ENCODE measurements around the gene PTP4A1. TPM values are rescaled to one million over a fixed set of nuclear protein-coding genes. Genes with fewer than 3 reads are reported as not detected.

The PTP4A1 gene
- total RNA-seq, 1 experiment from 2014 or later = 123 TPM

DNA sequence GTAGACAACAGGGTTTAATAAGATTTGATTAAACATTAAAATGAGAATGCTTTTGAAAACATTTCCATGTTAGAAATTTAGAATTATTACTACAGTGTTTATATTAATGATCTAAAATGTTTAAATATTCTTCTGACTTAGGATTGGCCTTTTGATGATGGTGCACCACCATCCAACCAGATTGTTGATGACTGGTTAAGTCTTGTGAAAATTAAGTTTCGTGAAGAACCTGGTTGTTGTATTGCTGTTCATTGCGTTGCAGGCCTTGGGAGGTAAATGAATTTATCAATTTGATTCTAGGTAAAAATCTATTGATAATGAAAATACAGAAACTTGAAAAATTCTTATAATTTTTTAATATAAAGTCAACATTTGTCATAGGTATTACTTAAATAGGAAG lies 6.5 kb downstream of the PTP4A1 start:
- H3K9me2 ChIP-seq (ENCODE audit: insufficient read depth) = no peaks in the 10 kb centered on the region
- H3K4me3 ChIP-seq (replicated peaks in 1 of 2; ENCODE audit: low read depth in 1 of 2, low read length in 2 of 2) = no peak overlapping the region
- ChIA-PET POLR2A (no interaction called here), RAD21 (ENCODE audit: low non-redundant PET in 1 of 2, low total read pairs in 2 of 2, uncharacterized antibody in 2 of 2, unreplicated experiment in 2 of 2) (no interaction called here), CTCF (no interaction called here)
- H3K27ac ChIP-seq (ENCODE audit: low read depth, low read length) = no peak overlapping the region
- no peak overlapping the region for H3K4me2 ChIP-seq (ENCODE audit: low read length)
- no peak overlapping the region for H2AFZ ChIP-seq (ENCODE audit: low read depth, low read length, poor library complexity, severe bottlenecking)
- peaks cover 97% of the 10 kb centered on the region for H3K79me2 ChIP-seq (ENCODE audit: insufficient read depth, low read length)
- no peak for TF ChIP-seq EZH2phosphoT487 (IDR thresholded peaks at IDR 0.05; ENCODE audit: borderline replicate concordance)
- TF ChIP-seq POLR2A (IDR thresholded peaks at IDR 0.05; ENCODE audit: borderline replicate concordance, extremely low read depth, insufficient read depth, insufficient read length) = no peak
- TF ChIP-seq, protein P1, sequence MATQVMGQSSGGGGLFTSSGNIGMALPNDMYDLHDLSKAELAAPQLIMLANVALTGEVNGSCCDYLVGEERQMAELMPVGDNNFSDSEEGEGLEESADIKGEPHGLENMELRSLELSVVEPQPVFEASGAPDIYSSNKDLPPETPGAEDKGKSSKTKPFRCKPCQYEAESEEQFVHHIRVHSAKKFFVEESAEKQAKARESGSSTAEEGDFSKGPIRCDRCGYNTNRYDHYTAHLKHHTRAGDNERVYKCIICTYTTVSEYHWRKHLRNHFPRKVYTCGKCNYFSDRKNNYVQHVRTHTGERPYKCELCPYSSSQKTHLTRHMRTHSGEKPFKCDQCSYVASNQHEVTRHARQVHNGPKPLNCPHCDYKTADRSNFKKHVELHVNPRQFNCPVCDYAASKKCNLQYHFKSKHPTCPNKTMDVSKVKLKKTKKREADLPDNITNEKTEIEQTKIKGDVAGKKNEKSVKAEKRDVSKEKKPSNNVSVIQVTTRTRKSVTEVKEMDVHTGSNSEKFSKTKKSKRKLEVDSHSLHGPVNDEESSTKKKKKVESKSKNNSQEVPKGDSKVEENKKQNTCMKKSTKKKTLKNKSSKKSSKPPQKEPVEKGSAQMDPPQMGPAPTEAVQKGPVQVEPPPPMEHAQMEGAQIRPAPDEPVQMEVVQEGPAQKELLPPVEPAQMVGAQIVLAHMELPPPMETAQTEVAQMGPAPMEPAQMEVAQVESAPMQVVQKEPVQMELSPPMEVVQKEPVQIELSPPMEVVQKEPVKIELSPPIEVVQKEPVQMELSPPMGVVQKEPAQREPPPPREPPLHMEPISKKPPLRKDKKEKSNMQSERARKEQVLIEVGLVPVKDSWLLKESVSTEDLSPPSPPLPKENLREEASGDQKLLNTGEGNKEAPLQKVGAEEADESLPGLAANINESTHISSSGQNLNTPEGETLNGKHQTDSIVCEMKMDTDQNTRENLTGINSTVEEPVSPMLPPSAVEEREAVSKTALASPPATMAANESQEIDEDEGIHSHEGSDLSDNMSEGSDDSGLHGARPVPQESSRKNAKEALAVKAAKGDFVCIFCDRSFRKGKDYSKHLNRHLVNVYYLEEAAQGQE (IDR thresholded peaks at IDR 0.05; ENCODE audit: low read depth) = no peak
- no peak for TF ChIP-seq TCF7L2 (IDR thresholded peaks at IDR 0.05; ENCODE audit: borderline replicate concordance, extremely low read depth, insufficient read depth, insufficient read length)
- TF ChIP-seq ZFX (IDR thresholded peaks at IDR 0.05) = no peak
- TF ChIP-seq SRF (IDR thresholded peaks at IDR 0.05; ENCODE audit: low read depth) = no peak
- TF ChIP-seq CBX3 (IDR thresholded peaks at IDR 0.05; ENCODE audit: low read depth) = no peak
- no peak for TF ChIP-seq EGR1 (IDR thresholded peaks at IDR 0.05; ENCODE audit: low read depth)
- no peak for TF ChIP-seq YY1 (IDR thresholded peaks at IDR 0.05; ENCODE audit: extremely low read depth, insufficient replicate concordance, low read depth, low read length)
- TF ChIP-seq, protein P2, sequence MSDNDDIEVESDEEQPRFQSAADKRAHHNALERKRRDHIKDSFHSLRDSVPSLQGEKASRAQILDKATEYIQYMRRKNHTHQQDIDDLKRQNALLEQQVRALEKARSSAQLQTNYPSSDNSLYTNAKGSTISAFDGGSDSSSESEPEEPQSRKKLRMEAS (IDR thresholded peaks at IDR 0.05) = no peak
- TF ChIP-seq SIN3A (IDR thresholded peaks at IDR 0.05; ENCODE audit: low read depth) = no peak
- TF ChIP-seq CEBPB (IDR thresholded peaks at IDR 0.05; ENCODE audit: low read depth) = no peak
- DNase-seq (ENCODE audit: low read depth, low spot score) (no peak), ATAC-seq (no peak)
- H3K9ac ChIP-seq (ENCODE audit: low read length) = no peak overlapping the region
- intact Hi-C loops (cut with micrococcal nuclease) = loop anchor here (5.0 kb wide), 1 partner anchor 184 kb away; no protein-coding TSS in a partner anchor
- H3K4me1 ChIP-seq (ENCODE audit: control insufficient read depth in 1 of 2, insufficient read depth in 2 of 2, low read length in 2 of 2) = peaks cover 0 to 15% of the 10 kb centered on the region in 2 experiments; a peak in 2 of 4 replicates
- peaks cover 57% of the 10 kb centered on the region for H4K20me1 ChIP-seq (ENCODE audit: insufficient read depth)
- BruUV-seq (replicated peaks) = no TSS peak
- H3K36me3 ChIP-seq (ENCODE audit: control insufficient read depth in 1 of 2, insufficient read depth in 2 of 2, low read length in 2 of 2) = peaks cover 70 to 72% of the 10 kb centered on the region in 2 experiments
- H3K9me3 ChIP-seq (ENCODE audit: control insufficient read depth in 1 of 2, insufficient read depth in 1 of 2, low read depth in 1 of 2, low read length in 2 of 2) = no peaks in the 10 kb centered on the region
- H3K27me3 ChIP-seq (ENCODE audit: insufficient read depth, low read length) = no peaks in the 10 kb centered on the region
